Kidney (tissue), 14 donors: ENCODE measurements around the gene HOXC4. TPM values are rescaled to one million over a fixed set of nuclear protein-coding genes. Genes with fewer than 3 reads are reported as not detected.

ENCODE experiments used
- DNase-seq, 5 donors: peaks; one replicate each; pipeline ENCODE4 v3.0.0-alpha.2; 2013 to 2020
- FAIRE-seq: peaks from 2 replicates; lab custom pipeline; 2012; peaks lifted over from hg19 to GRCh38; lab: Jason Lieb, UNC
- H3K27ac ChIP-seq, 2 donors: one replicate each; pipeline ENCODE4 v1.7.0; 2013; ENCODE audit warnings: low read depth in 2 of 2, low read length in 2 of 2, inconsistent platforms in 1 of 2
- H3K27me3 ChIP-seq: one replicate; pipeline ENCODE4 v1.7.1; 2013; ENCODE audit warnings: low read length, inconsistent platforms; ENCODE audit not compliant: control insufficient read depth, insufficient read depth
- H3K36me3 ChIP-seq, 3 donors: one replicate each; pipeline versions ENCODE4 v1.7.0 to v1.7.1; 2013; ENCODE audit warnings: low read length in 3 of 3, control low read depth in 1 of 3, inconsistent platforms in 1 of 3; ENCODE audit not compliant: insufficient read depth in 3 of 3, control insufficient read depth in 2 of 3
- H3K4me1 ChIP-seq, 3 donors: one replicate each; pipeline versions ENCODE4 v1.7.0 to v1.7.1; 2013; ENCODE audit warnings: low read length in 3 of 3, inconsistent platforms in 1 of 3, low read depth in 1 of 3; ENCODE audit not compliant: control insufficient read depth in 2 of 3, insufficient read depth in 2 of 3
- H3K4me3 ChIP-seq, 3 donors: one replicate each; pipeline versions ENCODE4 v1.7.0 to v1.8.1; 2013; ENCODE audit warnings: low read length in 3 of 3, control low read depth in 1 of 3, inconsistent platforms in 1 of 3
- H3K9ac ChIP-seq, 3 donors: one replicate each; pipeline versions ENCODE4 v1.7.0 to v1.7.1; 2013; ENCODE audit warnings: low read length in 3 of 3, control low read depth in 1 of 3, inconsistent platforms in 1 of 3
- H3K9me3 ChIP-seq, 3 donors: one replicate each; pipeline versions ENCODE4 v1.7.0 to v1.7.1; 2013; ENCODE audit warnings: low read length in 3 of 3, control low read depth in 1 of 3, inconsistent platforms in 1 of 3; ENCODE audit not compliant: control insufficient read depth in 2 of 3, insufficient read depth in 1 of 3
- intact Hi-C: fragments of 100-400 bp; cut with DNase I; formaldehyde crosslinking; loops from one replicate; pipeline ENCODE4 v1.11.1; 2022
- polyA plus RNA-seq: library from polyadenylated mRNA; stranded (reverse); fragments of 350-450 nt; fragmentation: Illumina TruSeq; extraction: RNeasy Lipid Tissue Mini Kit (QIAGEN cat#74804); gene quantifications from one replicate; pipeline ENCODE4 v1.2.3, GENCODE V29; 2014; ENCODE audit warnings: low read depth, low replicate concordance; ENCODE audit not compliant: insufficient read depth
- total RNA-seq: library from RNA; stranded (reverse); fragmentation: NEBNext Ultra II Directional; extraction: Animal tissue kit (Norgen Biotek cat#: 25700); gene quantifications from one replicate; pipeline ENCODE4 v1.2.1, GENCODE V29; 2021
- TF ChIP-seq, protein P1 (sequence below): IDR thresholded peaks from 3 replicates; pipeline ENCODE4 v1.5.1; 2012; ENCODE audit warnings: mild to moderate bottlenecking, moderate library complexity, borderline replicate concordance; ENCODE audit not compliant: insufficient read depth; ENCODE audit errors: extremely low read depth
- donor health status: control.
- donor health status: control.
- donor health status: control.
- donor health status: control.
- donor health status: control.
- donor health status: DM: yes; HTN: yes; CAD: no.
- donor health status: Normal renal cell carcinoma (clear cell type).

Gene HOXC4
- total and polyA plus RNA-seq, 2 donors from 2014 or later, result 13.9 to 24.5 TPM

DNA sequence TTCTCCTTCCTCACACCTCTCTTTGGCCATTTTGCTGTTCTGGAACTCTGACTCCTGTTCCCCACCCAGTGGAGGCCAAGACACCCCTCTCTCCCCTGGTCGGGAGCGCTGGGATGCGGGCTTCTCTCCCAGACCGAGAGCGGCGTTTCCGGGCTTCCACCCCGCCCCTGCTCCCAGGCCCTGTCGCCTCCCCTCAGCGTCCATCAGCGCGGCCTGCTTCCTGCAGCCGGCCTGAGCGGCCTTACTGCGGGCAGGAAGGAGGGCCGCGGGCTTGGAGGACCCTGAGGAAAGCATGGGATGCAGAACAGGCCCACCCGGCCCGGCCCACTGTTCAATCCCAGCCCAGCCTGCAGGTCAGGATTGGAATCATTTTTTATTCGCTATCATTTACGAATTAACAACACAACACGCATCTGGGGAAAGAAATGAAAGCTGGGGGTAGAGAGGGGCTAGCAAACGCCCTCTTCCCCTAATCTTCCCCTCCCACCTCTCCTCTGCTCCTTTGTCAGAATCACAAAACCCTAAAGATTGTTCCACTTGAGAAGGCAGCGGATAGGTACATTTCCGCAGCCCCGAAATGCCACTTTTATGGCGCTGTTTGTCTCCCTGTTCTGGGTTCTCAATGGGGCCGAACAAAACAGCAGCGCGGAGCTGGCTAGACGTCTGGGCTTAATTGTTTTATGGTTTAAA lies 48.6 kb upstream of the HOXC4 start:
- FAIRE-seq (no peak), DNase-seq (peak in 4 of 5 donors; percentile 68 to 92 (median 85))
- H3K4me1 ChIP-seq, result peaks cover 6 to 28% (median 14%) of the 10 kb centered on the region in 3 donors
- H3K9me3 ChIP-seq, result no peaks in the 10 kb centered on the region
- peak overlapping the region in 1 of 3 donors; percentile 61 for H3K9ac ChIP-seq
- peaks cover 4% of the 10 kb centered on the region for H3K27me3 ChIP-seq
- peak overlapping the region in 2 of 3 donors; percentile 11 to 39 for H3K4me3 ChIP-seq
- TF ChIP-seq, protein P1, sequence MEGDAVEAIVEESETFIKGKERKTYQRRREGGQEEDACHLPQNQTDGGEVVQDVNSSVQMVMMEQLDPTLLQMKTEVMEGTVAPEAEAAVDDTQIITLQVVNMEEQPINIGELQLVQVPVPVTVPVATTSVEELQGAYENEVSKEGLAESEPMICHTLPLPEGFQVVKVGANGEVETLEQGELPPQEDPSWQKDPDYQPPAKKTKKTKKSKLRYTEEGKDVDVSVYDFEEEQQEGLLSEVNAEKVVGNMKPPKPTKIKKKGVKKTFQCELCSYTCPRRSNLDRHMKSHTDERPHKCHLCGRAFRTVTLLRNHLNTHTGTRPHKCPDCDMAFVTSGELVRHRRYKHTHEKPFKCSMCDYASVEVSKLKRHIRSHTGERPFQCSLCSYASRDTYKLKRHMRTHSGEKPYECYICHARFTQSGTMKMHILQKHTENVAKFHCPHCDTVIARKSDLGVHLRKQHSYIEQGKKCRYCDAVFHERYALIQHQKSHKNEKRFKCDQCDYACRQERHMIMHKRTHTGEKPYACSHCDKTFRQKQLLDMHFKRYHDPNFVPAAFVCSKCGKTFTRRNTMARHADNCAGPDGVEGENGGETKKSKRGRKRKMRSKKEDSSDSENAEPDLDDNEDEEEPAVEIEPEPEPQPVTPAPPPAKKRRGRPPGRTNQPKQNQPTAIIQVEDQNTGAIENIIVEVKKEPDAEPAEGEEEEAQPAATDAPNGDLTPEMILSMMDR, result no peak
- H3K36me3 ChIP-seq, result no peaks in the 10 kb centered on the region
- intact Hi-C loops, result loop anchor here (5.0 kb wide), 1 partner anchor 197 kb away; no protein-coding TSS in a partner anchor
- H3K27ac ChIP-seq, result peak overlapping the region; percentile 49 to 71

DNA sequence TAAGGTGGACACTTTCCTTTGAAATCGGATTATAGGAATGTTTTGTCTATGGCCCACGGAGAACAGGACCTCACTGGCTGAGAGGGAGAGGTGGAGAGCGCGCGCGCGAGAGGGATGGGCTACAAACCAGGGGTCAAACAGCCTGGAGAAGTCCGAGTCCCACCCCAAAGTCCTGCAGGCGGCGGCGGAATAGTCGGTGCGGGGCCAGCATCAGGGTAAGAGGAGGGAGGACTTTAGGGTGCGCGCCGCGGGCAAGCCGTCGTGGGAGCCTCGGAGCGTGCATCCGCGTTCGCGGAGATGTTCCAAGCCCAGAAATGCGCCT lies 48.1 kb upstream of the HOXC4 start:
- no peaks in the 10 kb centered on the region for H3K36me3 ChIP-seq
- H3K4me1 ChIP-seq, result peaks cover 6 to 28% (median 14%) of the 10 kb centered on the region in 3 donors
- intact Hi-C loops, result no loop called here
- H3K9ac ChIP-seq, result peak overlapping the region in 2 of 3 donors; percentile 41 to 61
- peaks cover 4% of the 10 kb centered on the region for H3K27me3 ChIP-seq
- DNase-seq (peak in 4 of 5 donors; percentile 71 to 84 (median 80)), FAIRE-seq (no peak)
- peak overlapping the region; percentile 49 to 71 for H3K27ac ChIP-seq
- H3K4me3 ChIP-seq, result peak overlapping the region in 1 of 3 donors; percentile 39
- no peaks in the 10 kb centered on the region for H3K9me3 ChIP-seq
- TF ChIP-seq, protein P1, result no peak

DNA sequence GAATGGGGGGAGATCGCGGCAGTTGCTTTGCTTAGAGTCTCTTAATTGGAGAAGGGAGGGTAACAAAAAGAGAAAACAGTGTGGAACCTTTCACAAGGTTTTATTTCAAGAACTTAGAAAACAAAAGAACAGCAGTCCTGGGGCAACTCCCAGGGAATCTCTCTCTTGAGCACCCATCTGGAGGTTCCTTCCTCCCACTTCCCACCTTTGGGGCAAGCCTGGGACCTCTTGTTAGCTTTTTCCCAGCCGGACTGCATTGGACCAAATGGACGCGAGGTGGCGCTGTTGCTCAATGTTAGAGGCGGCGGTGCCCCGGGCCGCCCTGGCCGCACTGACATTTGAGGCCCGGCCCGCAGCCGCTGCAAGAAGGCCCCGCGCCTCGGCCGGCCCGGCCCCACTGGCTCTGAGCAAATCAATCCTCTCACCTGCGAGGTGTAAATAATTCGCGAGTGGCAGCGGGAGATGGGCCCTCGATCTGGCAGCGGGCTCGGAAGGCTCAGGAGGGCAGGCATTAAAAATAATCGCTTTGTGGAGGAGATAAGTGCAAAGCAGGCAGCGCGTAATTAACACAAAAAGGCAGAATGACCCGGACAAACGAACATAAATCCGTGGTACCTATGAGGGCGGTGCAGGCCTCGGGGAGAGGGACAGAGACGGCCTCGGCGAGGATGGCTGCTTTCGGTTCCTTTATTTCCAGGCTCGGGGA lies 47.6 kb upstream of the HOXC4 start:
- Histone ChIP-seq H3K4me1 (peaks cover 6 to 26% (median 14%) of the 10 kb centered on the region in 3 donors), H3K4me3 (peak overlapping the region; percentile 39 to 67 (median 60)), H3K27ac (peak overlapping the region; percentile 59 to 71), H3K9me3 (no peaks in the 10 kb centered on the region), H3K9ac (peak overlapping the region; percentile 15 to 73 (median 72)), H3K36me3 (no peaks in the 10 kb centered on the region), H3K27me3 (peaks cover 4% of the 10 kb centered on the region)
- FAIRE-seq (no peak), DNase-seq (peak; percentile 95 to 97 (median 96))
- TF ChIP-seq, protein P1, result peak; percentile 99
- intact Hi-C loops, result no loop called here
